Cerebellar nuclear complex (tissue), 1 donor: Measurements from ENCODE around the gene ARVCF.

Experiments
- DNase-seq, 2 experiments: peaks; one replicate each; lab custom pipeline; 2025; lab: John Stamatoyannopoulos, UW

The ARVCF gene

GRCh38 chr22:20031732-20032406 is 15.2 kb upstream of the ARVCF start:
- no peak for DNase-seq

GRCh38 chr22:20029550-20030225 is 13.1 kb upstream of the ARVCF start:
- DNase-seq = no peak

- peak in 1 of 2 experiments; percentile 33 for DNase-seq
Observed at GRCh38 chr22:20028855-20029549, 12.4 kb upstream of the ARVCF start.

DNA sequence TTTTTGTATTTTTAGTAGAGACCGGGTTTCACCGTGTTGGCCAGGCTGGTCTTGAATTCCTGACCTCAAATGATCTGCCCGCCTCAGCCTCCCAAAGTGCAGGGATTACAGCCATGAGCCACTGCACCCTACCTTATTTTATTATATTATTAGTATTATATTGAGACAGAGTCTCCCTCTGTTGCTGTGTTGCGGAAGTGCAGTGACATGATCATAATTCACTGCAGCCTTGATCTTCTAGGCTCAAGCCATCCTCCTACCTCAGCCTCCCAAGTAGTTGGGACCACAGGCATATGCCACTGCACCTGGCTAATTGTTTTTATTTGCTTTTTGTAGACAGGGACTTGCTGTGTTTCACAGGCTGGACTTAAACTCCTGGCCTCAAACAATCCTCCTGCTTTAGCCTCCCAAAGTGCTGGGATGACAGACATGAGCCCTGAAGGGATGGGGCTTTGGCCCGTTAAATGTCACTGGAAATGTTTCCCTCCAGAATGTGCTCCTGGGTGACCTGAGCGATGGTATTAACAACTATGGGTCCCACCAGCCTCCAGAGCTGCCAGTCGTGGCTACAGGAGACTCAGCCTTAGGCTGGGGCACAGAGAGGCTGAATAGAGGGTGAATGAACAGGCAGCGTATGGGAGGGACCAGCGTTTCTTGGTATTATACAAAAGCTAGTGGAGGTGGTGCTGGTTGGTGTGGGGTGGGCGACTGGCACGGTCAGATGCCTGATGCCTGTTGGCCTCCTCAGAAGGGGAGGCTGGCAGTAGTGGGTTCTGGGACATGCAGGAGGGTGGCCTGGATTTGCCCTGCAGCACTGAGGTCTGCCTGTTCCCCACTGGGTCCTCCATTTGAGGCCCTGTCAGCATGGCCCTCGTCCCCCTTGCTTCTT is 11.6 kb upstream of the ARVCF start:
- DNase-seq = no peak

DNA sequence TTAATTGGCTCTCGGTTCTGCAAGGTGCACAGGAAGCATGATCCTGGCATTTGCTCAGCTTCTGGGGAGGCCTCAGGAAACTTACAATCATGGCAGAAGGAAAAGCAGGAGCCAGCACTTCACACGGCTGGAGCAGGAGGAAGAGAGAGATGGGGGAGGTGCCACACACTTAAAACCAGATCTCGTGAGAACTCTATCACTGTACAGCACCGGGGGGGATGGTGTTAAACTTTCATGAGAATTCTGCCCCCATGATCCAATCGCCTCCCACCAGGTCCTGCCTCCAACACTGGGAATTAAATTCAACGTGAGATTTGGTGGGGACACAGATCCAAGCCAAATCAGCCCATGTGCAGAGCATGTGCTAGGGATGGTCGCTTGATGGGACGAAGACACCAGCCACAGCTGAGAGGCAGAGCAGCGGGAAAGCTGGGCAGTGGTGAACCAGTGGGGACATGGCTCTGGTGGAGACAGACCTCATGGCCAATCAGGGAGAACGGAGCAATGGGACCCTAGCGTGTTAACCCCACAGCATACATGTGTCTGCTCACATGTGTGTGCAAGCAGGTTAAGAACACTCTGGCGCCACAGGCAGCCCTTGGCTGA is 10.5 kb upstream of the ARVCF start:
- no peak for DNase-seq

GRCh38 chr22:20026204-20026908 is 9.7 kb upstream of the ARVCF start:
- DNase-seq = no peak

GRCh38 chr22:20025401-20026203 is 9.0 kb upstream of the ARVCF start:
- no peak for DNase-seq

DNA sequence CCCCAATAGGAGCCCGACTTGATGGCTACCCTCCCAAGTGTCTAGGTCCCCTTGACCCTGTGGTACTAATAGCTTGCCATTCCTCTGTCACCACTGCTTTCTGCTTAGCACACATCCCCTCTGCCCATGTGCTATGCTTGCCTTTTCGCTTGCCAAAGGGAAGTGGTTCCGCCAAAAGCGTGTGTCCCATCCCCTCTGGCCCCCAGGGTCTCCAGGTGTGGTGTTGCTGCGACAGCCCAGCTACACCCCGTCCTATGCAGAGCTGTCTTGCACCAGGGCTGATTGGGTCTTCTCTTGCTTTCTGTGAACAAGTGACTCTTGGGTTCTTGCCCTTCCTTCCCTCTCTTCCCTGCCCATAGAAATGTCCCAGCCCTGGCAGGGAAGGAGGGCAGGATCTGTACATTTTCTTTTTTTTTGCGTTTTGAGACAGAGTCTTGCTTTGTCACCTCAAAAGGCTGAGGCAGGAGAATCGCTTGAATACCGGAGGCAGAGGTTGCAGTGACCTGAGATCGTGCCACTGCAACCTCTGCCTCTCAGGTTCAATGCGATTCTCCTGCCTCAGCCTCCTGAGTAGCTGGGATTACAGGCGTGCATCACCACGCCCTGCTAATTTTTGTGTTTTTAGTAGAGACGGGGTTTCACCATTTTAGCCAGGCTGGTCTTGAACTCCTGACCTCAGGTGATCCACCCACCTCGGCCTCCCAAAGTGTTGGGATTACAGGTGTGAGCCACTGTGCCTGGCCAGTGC is 8.2 kb upstream of the ARVCF start:
- DNase-seq = no peak

DNA sequence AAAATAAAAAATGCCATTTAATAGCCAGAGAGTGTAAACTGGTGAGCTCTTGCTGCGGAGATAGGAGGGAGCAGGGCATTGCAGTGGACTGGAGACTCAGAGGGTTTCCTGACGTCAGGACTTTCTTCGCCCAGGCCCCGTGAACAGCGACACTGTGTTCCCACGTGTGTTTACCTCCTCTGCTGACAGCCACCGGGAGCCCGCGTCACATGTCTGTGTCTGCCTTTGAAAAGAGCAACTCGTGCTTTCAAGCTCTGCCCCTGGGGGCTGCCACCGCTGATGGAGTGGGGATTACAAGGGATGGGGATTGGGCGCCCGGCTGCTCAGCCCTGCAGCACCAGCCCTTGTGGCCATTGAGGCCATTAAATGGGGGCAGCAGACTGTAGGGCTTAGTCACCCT is 7.6 kb upstream of the ARVCF start:
- DNase-seq = no peak

- no peak for DNase-seq
Observed at GRCh38 chr22:20022978-20023613, 6.5 kb upstream of the ARVCF start.

- DNase-seq = no peak
Observed at GRCh38 chr22:20022231-20022977, 5.8 kb upstream of the ARVCF start.

- DNase-seq = no peak
Observed at GRCh38 chr22:20021196-20022181, 4.9 kb upstream of the ARVCF start.

DNA sequence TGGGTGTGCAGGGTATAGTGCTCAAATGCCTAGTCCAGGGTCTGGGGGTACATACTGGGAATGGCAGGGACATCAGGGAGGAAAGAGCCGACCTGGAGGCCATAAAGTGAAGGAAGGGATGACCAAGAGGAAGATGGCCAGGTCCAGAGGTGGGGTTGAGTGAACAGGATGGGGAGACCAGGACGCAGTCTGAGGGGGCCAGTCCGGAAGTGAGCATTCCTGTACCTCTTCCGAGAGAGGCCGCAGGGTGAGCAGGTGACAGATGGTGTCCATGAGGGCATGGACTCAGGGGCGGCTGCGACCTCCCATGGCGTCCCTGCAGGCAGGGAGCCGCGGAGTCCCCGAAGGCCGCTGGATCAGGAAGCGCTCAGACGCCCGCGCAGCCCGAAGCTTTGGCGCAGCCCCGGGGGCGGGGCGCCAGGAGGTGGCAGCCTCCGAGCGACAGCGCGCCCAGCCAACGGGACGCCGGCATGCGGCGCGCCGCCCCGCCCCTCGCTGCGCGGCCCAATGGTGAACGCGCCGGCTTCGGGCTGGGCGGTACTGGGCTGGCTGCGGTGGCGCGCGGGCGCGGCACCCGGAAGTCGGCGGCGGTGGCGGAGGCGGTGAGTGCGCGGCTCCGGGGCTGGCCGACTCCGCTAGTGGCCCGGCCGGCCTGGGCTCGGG is 4.0 kb upstream of the ARVCF start, which contains the start of gene TANGO2:
Gene TANGO2, plus strand, starts transcription at position 578 of the 663 bp plus-strand sequence. CDS start 15,689 bp downstream, outside the sequence.
- peak in 1 of 2 experiments; percentile 28 for DNase-seq

GRCh38 chr22:20019661-20020532 is 3.3 kb upstream of the ARVCF start:
- DNase-seq = no peak

DNA sequence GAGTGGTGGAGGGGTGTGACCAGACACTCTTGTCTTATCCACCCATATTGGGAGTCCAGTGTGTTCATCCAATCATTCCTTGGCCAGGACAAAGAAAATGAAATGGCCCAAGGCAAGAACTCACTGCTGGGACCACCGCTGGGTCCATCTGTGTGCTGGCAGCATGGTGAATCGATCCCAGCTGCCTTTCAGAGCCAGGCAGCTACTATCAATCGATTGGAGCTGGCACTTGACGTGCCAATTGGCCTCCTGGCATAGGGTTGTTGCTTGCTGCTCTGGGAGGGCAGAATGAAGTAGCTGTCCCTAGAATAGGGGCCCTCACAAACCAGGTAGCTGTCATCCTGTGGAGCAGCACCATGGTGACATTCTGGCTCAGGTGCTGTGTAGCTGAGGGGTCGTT is 1.4 kb upstream of the ARVCF start:
- no peak for DNase-seq
